ENCODE measurements around the gene TCF20. TPM values are rescaled to one million over a fixed set of nuclear protein-coding genes. Genes with fewer than 3 reads are reported as not detected.
A peak's percentile ranks its signal among the peaks of the same experiment; 100 is the strongest.

TCF20 gene
- total and polyA plus RNA-seq, 8 donors, result 24.8 to 41.3 (median 25.6) TPM

GRCh38 chr22:42258126-42258525, 12.3 kb downstream of the TCF20 start:
- intact Hi-C loops (cut with DNase I), result no loop called here
- peaks cover 4 to 5% of the 10 kb centered on the region in 2 donors for H3K4me1 ChIP-seq
- H3K4me3 ChIP-seq, result no peak overlapping the region
- TF ChIP-seq CTCF (IDR thresholded peaks at IDR 0.05), result no peak
- DNase-seq (no peak), ATAC-seq (peak; percentile 29)
- H3K36me3 ChIP-seq, result no peaks in the 10 kb centered on the region
- no peaks in the 10 kb centered on the region for H3K27me3 ChIP-seq
- H3K27ac ChIP-seq, result no peak overlapping the region
- no peaks in the 10 kb centered on the region for H3K9me3 ChIP-seq

GRCh38 chr22:42257386-42257785, 13.1 kb downstream of the TCF20 start:
- Histone ChIP-seq H3K9me3 (no peaks in the 10 kb centered on the region), H3K4me3 (no peak overlapping the region), H3K27me3 (no peaks in the 10 kb centered on the region), H3K4me1 (peaks cover 0 to 4% of the 10 kb centered on the region in 2 donors), H3K36me3 (no peaks in the 10 kb centered on the region), H3K27ac (no peak overlapping the region)
- no peak for TF ChIP-seq CTCF (IDR thresholded peaks at IDR 0.05)
- intact Hi-C loops (cut with DNase I), result no loop called here
- ATAC-seq (no peak), DNase-seq (no peak)

- Histone ChIP-seq H3K27ac (no peak overlapping the region), H3K27me3 (no peaks in the 10 kb centered on the region), H3K36me3 (no peaks in the 10 kb centered on the region), H3K4me1 (peaks cover 0 to 4% of the 10 kb centered on the region in 2 donors), H3K4me3 (no peak overlapping the region), H3K9me3 (no peaks in the 10 kb centered on the region)
- DNase-seq (no peak), ATAC-seq (no peak)
- no peak for TF ChIP-seq CTCF (IDR thresholded peaks at IDR 0.05)
- intact Hi-C loops (cut with DNase I), result no loop called here
These were observed 13.5 kb downstream of the TCF20 start for GRCh38 chr22:42256930-42257329.

- Histone ChIP-seq H3K4me3 (no peak overlapping the region), H3K27ac (no peak overlapping the region), H3K9me3 (no peaks in the 10 kb centered on the region), H3K36me3 (no peaks in the 10 kb centered on the region), H3K27me3 (no peaks in the 10 kb centered on the region), H3K4me1 (peaks cover 0 to under 1% of the 10 kb centered on the region in 2 donors)
- peak in 1 of 4 donors; percentile 47 for DNase-seq
- intact Hi-C loops (cut with DNase I), result no loop called here
- TF ChIP-seq CTCF (IDR thresholded peaks at IDR 0.05), result no peak
- ATAC-seq, result no peak
These were observed 14.2 kb downstream of the TCF20 start for GRCh38 chr22:42256220-42256619.

GRCh38 chr22:42249831-42250230, 20.6 kb downstream of the TCF20 start:
- intact Hi-C loops (cut with DNase I), result no loop called here
- Histone ChIP-seq H3K27me3 (no peaks in the 10 kb centered on the region), H3K4me3 (no peak overlapping the region), H3K27ac (no peak overlapping the region), H3K4me1 (peaks cover 0 to 3% of the 10 kb centered on the region in 2 donors), H3K36me3 (peaks cover 0 to under 1% of the 10 kb centered on the region in 2 donors), H3K9me3 (no peaks in the 10 kb centered on the region)
- TF ChIP-seq CTCF (IDR thresholded peaks at IDR 0.05), result no peak
- ATAC-seq, result no peak
- no peak for DNase-seq

All from left lung (tissue), 10 donors.